Esophagus squamous epithelium (tissue), 5 donors: ENCODE results near the gene PZP. TPM values are rescaled to one million over a fixed set of nuclear protein-coding genes. Genes with fewer than 3 reads are reported as not detected.
A peak's percentile ranks its signal among the peaks of the same experiment; 100 is the strongest.

Source experiments
- DNase-seq: peaks from one replicate; lab custom pipeline; 2025; lab: John Stamatoyannopoulos, UW
- H3K27ac ChIP-seq, 4 donors: fragments of 200-600 bp; sonication (generic); one replicate each; pipeline ENCODE4 v1.5.1; 2016 to 2019; ENCODE audit warnings: mild to moderate bottlenecking in 1 of 4
- H3K27me3 ChIP-seq, 4 donors: fragments of 200-600 bp; sonication (generic); 1 replicate in 3 of 4; 2 replicates in 1 of 4; pipeline versions ENCODE4 v1.5.1 to v1.6.0; 2017 to 2021; ENCODE audit warnings: antibody characterized with exemption in 1 of 4
- H3K36me3 ChIP-seq, 3 donors: fragments of 200-600 bp; sonication (generic); one replicate each; pipeline ENCODE4 v1.5.1; 2016 to 2019
- H3K4me1 ChIP-seq, 3 donors: fragments of 200-600 bp; sonication (generic); one replicate each; pipeline ENCODE4 v1.5.1; 2017 to 2019
- H3K4me3 ChIP-seq, 4 donors: fragments of 200-600 bp; sonication (generic); 1 replicate in 3 of 4; 2 replicates in 1 of 4; pipeline ENCODE4 v1.5.1; 2016 to 2019; ENCODE audit warnings: mild to moderate bottlenecking in 2 of 4, moderate library complexity in 1 of 4
- H3K9me3 ChIP-seq, 3 donors: fragments of 200-600 bp; sonication (generic); one replicate each; pipeline ENCODE4 v1.5.1; 2016 to 2019
- POLR2A ChIP-seq, 4 donors: fragments of 450-650 bp; IDR thresholded peaks; one replicate each; pipeline ENCODE4 v1.6.1; 2017; ENCODE audit warnings: antibody characterized with exemption in 4 of 4, mild to moderate bottlenecking in 4 of 4, moderate library complexity in 3 of 4
- WGBS, 2 donors: methylation state at CpG; one replicate each; pipeline ENCODE4 v1.1.5; 2018; 5-methylcytosine and 5-hydroxymethylcytosine counted together
- intact Hi-C: fragments of 100-400 bp; cut with DNase I; formaldehyde crosslinking; loops from one replicate; pipeline ENCODE4 v1.15.0; 2022
- total RNA-seq, 4 donors: library from RNA; depleted of rRNA; stranded (reverse); fragments of >200 nt; gene quantifications; one replicate each; pipeline ENCODE4 v1.1.0, GENCODE V29; 2016
- TF ChIP-seq, protein P1 (sequence below), 6 experiments: fragments of 450-650 bp in 4 of 6; fragments of 200-600 bp in 2 of 6; sonication (generic) in 2 of 6; IDR thresholded peaks; one replicate each; pipeline ENCODE4 v1.5.1; 2016 to 2019; ENCODE audit warnings: antibody characterized with exemption in 6 of 6, mild to moderate bottlenecking in 4 of 6, moderate library complexity in 4 of 6
- donor health status: DM: yes; HTN: yes; CAD: no.

The PZP gene
- total RNA-seq, 4 donors from 2014 or later = not detected

DNA sequence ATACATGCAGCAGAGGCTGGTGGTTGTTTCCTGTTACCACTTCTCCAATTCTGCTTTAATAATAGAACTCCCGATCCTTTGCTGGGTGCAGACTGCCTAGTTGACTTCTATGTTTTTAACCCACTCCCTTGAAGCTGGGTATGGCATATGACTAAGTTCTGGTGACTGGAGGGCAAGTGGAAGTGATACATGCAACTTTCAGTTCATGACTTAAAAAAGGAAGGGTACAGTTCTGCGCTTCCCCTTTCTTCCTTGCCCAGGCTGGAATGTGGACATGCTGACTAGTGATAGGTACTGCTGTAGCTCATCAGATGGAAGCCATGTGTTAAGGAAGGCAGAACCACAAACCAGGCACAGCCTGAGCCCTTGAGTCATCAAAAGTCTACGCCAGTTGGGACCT, 90.0 kb downstream of the PZP start:
- TF ChIP-seq POLR2A (IDR thresholded peaks at IDR 0.05) = no peak
- TF ChIP-seq, protein P1, sequence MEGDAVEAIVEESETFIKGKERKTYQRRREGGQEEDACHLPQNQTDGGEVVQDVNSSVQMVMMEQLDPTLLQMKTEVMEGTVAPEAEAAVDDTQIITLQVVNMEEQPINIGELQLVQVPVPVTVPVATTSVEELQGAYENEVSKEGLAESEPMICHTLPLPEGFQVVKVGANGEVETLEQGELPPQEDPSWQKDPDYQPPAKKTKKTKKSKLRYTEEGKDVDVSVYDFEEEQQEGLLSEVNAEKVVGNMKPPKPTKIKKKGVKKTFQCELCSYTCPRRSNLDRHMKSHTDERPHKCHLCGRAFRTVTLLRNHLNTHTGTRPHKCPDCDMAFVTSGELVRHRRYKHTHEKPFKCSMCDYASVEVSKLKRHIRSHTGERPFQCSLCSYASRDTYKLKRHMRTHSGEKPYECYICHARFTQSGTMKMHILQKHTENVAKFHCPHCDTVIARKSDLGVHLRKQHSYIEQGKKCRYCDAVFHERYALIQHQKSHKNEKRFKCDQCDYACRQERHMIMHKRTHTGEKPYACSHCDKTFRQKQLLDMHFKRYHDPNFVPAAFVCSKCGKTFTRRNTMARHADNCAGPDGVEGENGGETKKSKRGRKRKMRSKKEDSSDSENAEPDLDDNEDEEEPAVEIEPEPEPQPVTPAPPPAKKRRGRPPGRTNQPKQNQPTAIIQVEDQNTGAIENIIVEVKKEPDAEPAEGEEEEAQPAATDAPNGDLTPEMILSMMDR (IDR thresholded peaks at IDR 0.05) = no peak
- DNase-seq = no peak
- H3K27me3 ChIP-seq = no peaks in the 10 kb centered on the region
- H3K36me3 ChIP-seq = no peaks in the 10 kb centered on the region
- peaks cover 0 to 51% (median 11%) of the 10 kb centered on the region in 3 donors for H3K4me1 ChIP-seq
- intact Hi-C loops = no loop called here
- H3K4me3 ChIP-seq = peak overlapping the region in 1 of 4 donors; percentile 11
- H3K9me3 ChIP-seq = no peaks in the 10 kb centered on the region
- peak overlapping the region; percentile 27 to 87 (median 84) for H3K27ac ChIP-seq
- 33 to 45% methylated on average over 2 to 3 of the region's 3 CpGs for WGBS, 2 donors

DNA sequence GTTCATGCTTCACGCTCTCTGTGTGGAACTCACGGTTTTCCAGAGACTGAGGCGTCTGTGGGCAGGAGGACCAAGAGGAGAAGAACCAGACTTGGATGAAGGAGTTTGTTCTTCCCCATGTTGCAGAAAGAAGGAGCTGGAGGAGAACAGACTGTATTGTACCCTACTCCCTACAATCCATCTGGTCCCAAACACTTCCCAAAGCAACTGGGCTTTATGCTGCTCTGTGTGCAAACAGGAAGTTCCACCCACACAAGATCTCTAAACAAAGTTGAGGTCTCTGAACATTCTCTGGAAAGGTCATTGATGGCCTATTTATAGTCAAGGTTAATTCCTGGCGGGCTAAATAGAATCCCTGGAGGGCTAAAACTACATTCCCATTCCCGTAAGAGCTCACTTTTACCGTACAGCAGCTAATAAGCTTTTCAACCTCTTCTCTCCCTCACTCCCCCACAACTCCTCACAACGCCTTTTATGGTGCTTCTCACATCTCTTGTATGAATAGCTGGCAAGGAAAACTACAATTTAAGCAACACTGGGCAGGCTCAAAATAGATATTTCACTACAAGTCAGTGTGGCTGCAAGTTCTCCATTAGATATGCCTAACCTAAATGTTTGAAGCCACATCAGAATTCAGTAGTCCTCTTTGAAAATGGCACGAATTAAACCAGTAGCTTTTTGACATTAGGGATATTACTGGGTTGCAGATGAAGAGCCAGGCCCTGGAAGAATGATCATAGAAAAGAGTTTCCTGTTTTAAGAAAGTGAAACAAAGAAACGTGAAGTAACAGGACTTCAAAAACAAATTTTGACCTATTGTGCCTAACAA, 92.2 kb downstream of the PZP start, which contains the start of gene A2M:
Gene A2M, minus strand, starts transcription at position 189 of the 829 bp plus-strand sequence. Its CDS starts 70 bp downstream, at position 119.
- 46 to 56% methylated on average over 9 of the region's 9 CpGs for WGBS, 2 donors
- Histone ChIP-seq H3K4me1 (peaks cover 0 to 48% (median 15%) of the 10 kb centered on the region in 3 donors), H3K36me3 (peaks cover 0 to 7% (median 0%) of the 10 kb centered on the region in 3 donors), H3K27ac (peak within 1 kb of the TSS; percentile 44 to 87 (median 84)), H3K4me3 (peak within 1 kb of the TSS; percentile 16 to 50 (median 46)), H3K9me3 (no peaks in the 10 kb centered on the region), H3K27me3 (no peaks in the 10 kb centered on the region)
- DNase-seq = no peak
- TF ChIP-seq POLR2A (IDR thresholded peaks at IDR 0.05) = peak in 2 of 4 donors; percentile 44 to 73
- TF ChIP-seq, protein P1 (IDR thresholded peaks at IDR 0.05) = no peak
- intact Hi-C loops = no loop called here

DNA sequence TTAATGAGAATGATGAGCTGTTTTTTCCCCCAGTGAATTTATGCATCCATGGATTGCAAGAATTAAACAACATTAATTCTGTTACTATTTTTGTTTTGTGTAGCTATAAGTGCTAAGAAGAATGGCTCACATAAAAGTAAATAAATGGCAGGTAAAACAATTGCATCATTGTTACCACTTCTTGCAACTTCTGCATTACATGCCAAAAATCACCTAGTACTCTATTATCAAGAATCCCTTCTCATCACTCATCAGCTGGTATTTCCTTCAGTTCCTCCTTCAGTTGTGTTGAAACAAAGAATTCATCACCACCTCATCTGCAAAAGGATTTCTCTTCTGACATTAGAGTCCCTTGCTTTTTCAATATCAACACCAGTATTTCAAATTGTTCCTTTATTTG, 93.2 kb downstream of the PZP start:
- peak overlapping the region in 3 of 4 donors; percentile 4 to 86 (median 83) for H3K27ac ChIP-seq
- no peak for TF ChIP-seq POLR2A (IDR thresholded peaks at IDR 0.05)
- TF ChIP-seq, protein P1 (IDR thresholded peaks at IDR 0.05) = no peak
- peaks cover 0 to 43% (median 15%) of the 10 kb centered on the region in 3 donors for H3K4me1 ChIP-seq

DNA sequence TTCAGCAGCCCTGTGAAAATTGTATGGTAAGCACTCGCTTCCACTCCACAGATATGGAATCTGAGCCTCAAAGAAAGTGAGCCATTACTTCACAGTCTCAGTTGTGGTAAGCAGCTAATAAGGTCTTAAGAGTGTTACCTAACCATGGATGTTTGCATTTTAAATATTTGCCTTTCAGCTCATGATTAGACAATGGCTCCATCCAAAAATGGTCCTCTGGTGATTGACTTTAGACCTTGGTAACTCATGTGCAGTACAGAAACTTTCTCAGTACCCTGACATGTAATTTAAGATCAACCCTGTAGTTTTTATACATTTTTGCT, 94.2 kb downstream of the PZP start:
- H3K4me1 ChIP-seq = peaks cover 0 to 33% (median 12%) of the 10 kb centered on the region in 3 donors
- 47 to 75% methylated on average over 1 of the region's 1 CpG for WGBS, 2 donors
- peaks cover 0 to 24% (median 0%) of the 10 kb centered on the region in 3 donors for H3K36me3 ChIP-seq
- DNase-seq = no peak
- intact Hi-C loops = no loop called here
- H3K4me3 ChIP-seq = peak overlapping the region in 3 of 4 donors; percentile 45 to 50 (median 47)
- H3K27me3 ChIP-seq = no peaks in the 10 kb centered on the region
- H3K27ac ChIP-seq = peak overlapping the region in 3 of 4 donors; percentile 58 to 86 (median 83)
- no peak for TF ChIP-seq POLR2A (IDR thresholded peaks at IDR 0.05)
- TF ChIP-seq, protein P1 (IDR thresholded peaks at IDR 0.05) = no peak
- no peaks in the 10 kb centered on the region for H3K9me3 ChIP-seq

More for the DNA sequence above, 93.2 kb downstream of the PZP start:
- intact Hi-C loops = no loop called here
- Histone ChIP-seq H3K27me3 (no peaks in the 10 kb centered on the region), H3K9me3 (no peaks in the 10 kb centered on the region), H3K4me3 (peak overlapping the region; percentile 16 to 50 (median 46)), H3K36me3 (peaks cover 0 to 15% (median 0%) of the 10 kb centered on the region in 3 donors)
- DNase-seq = no peak
